H1 (cell line): ENCODE results near the gene OR13G1. TPM values are rescaled to one million over a fixed set of nuclear protein-coding genes. Genes with fewer than 3 reads are reported as not detected.

Experiments
- CTCF ChIA-PET: fragments of 300-600 bp; sonication (Branson Sonifier 250); formaldehyde crosslinking; loops from one replicate; lab custom pipeline; 2021; ENCODE audit not compliant: partially characterized antibody; lab: Charles Lee
- POLR2A ChIA-PET: fragments of 300-600 bp; sonication (Branson Sonifier 250); formaldehyde crosslinking; loops from one replicate; lab custom pipeline; 2021; ENCODE audit warnings: inconsistent platforms; ENCODE audit not compliant: partially characterized antibody; lab: Charles Lee
- DNase-seq, 2 experiments: peaks; one replicate each; pipeline versions ENCODE4 v3.0.0 to v3.0.0-alpha.2; 2010 to 2022; ENCODE audit warnings: low spot score in 2 of 2, low read depth in 1 of 2, mixed read lengths in 1 of 2
- FAIRE-seq: peaks from 2 replicates; lab custom pipeline; 2011; peaks lifted over from hg19 to GRCh38; lab: Jason Lieb, UNC
- H2AFZ ChIP-seq: 2 replicates; pipeline ENCODE4 v1.8.1; 2012; ENCODE audit warnings: low read length, inconsistent platforms
- H2AK5ac ChIP-seq: 2 replicates; pipeline ENCODE4 v1.6.1; 2013; ENCODE audit warnings: low read depth, low read length
- H2BK120ac ChIP-seq: replicated peaks from 2 replicates; pipeline ENCODE3; 2013; ENCODE audit warnings: low read depth, low read length, inconsistent platforms
- H2BK12ac ChIP-seq: 2 replicates; pipeline ENCODE4 v1.6.1; 2013; ENCODE audit warnings: low read depth, low read length
- H2BK15ac ChIP-seq: 2 replicates; pipeline ENCODE4 v1.6.1; 2013; ENCODE audit warnings: low read length
- H2BK20ac ChIP-seq: 2 replicates; pipeline ENCODE4 v1.6.1; 2013; ENCODE audit warnings: low read length
- H2BK5ac ChIP-seq: 2 replicates; pipeline ENCODE4 v1.6.1; 2013; ENCODE audit warnings: low read depth, low read length
- H3K14ac ChIP-seq: 2 replicates; pipeline ENCODE4 v1.6.1; 2013; ENCODE audit warnings: inconsistent platforms; ENCODE audit not compliant: insufficient read length
- H3K18ac ChIP-seq: 2 replicates; pipeline ENCODE4 v1.6.1; 2013; ENCODE audit warnings: low read length; ENCODE audit errors: extremely low read depth
- H3K23ac ChIP-seq: 2 replicates; pipeline ENCODE4 v1.6.1; 2013; ENCODE audit warnings: inconsistent platforms; ENCODE audit not compliant: insufficient read length
- H3K23me2 ChIP-seq: 2 replicates; pipeline ENCODE4 v1.6.1; 2013; ENCODE audit warnings: low read depth, low read length
- H3K27ac ChIP-seq: 2 replicates; pipeline ENCODE4 v1.6.1; 2011; ENCODE audit warnings: low read depth, low read length, inconsistent platforms
- H3K27me3 ChIP-seq, 4 experiments: replicated peaks in 1 of 4; 1 replicate in 1 of 4; 2 replicates in 3 of 4; pipeline versions ENCODE4 v1.6.1 to v1.8.1; 2011 to 2013; ENCODE audit warnings: low read length in 3 of 4, mild to moderate bottlenecking in 3 of 4, inconsistent platforms in 2 of 4, mixed read lengths in 2 of 4, moderate library complexity in 1 of 4; ENCODE audit not compliant: control insufficient read depth in 3 of 4, insufficient read depth in 3 of 4; ENCODE audit errors: extremely low read depth in 1 of 4
- H3K36me3 ChIP-seq, 4 experiments: 2 replicates each; pipeline versions ENCODE4 v1.6.1 to v1.8.1; 2011 to 2013; ENCODE audit warnings: mild to moderate bottlenecking in 4 of 4, low read length in 3 of 4, moderate library complexity in 2 of 4, control low read depth in 1 of 4, inconsistent platforms in 1 of 4; ENCODE audit not compliant: insufficient read depth in 4 of 4, control insufficient read depth in 2 of 4
- H3K4ac ChIP-seq: replicated peaks from 2 replicates; pipeline ENCODE3; 2013; ENCODE audit warnings: low read length, low read depth, mixed read lengths, inconsistent platforms; ENCODE audit not compliant: insufficient read length
- H3K4me1 ChIP-seq, 4 experiments: replicated peaks in 1 of 4; 1 replicate in 1 of 4; 2 replicates in 3 of 4; pipeline versions ENCODE4 v1.6.1 to v1.8.1; 2011 to 2013; ENCODE audit warnings: low read length in 3 of 4, inconsistent platforms in 2 of 4, mixed read lengths in 1 of 4; ENCODE audit not compliant: insufficient read depth in 4 of 4, control insufficient read depth in 3 of 4
- H3K4me2 ChIP-seq, 2 experiments: 2 replicates each; pipeline versions ENCODE4 v1.6.1 to v1.8.1; 2011 to 2013; ENCODE audit warnings: low read depth in 2 of 2, low read length in 2 of 2, control low read depth in 1 of 2, inconsistent platforms in 1 of 2, mild to moderate bottlenecking in 1 of 2; ENCODE audit not compliant: insufficient read depth in 1 of 2
- H3K4me3 ChIP-seq, 4 experiments: fragments of 200-600, 300-600 bp in 1 of 4; sonication (generic), shearing (Covaris generic), sonication (Bioruptor Twin) in 1 of 4; 2 replicates each; pipeline versions ENCODE4 v1.5.1 to v1.8.1; 2011 to 2016; ENCODE audit warnings: low read length in 4 of 4, low read depth in 3 of 4, control low read depth in 2 of 4, inconsistent platforms in 2 of 4, mild to moderate bottlenecking in 2 of 4, mixed read lengths in 1 of 4, moderate library complexity in 1 of 4; ENCODE audit not compliant: insufficient read depth in 2 of 4; ENCODE audit errors: extremely low read depth in 1 of 4
- H3K56ac ChIP-seq: replicated peaks from 2 replicates; pipeline ENCODE3; 2013; ENCODE audit warnings: low read depth, mild to moderate bottlenecking, mixed read lengths, low read length, inconsistent platforms; ENCODE audit not compliant: insufficient read length
- H3K79me1 ChIP-seq: 2 replicates; pipeline ENCODE4 v1.6.1; 2013; ENCODE audit warnings: low read depth, low read length, control low read depth
- H3K79me2 ChIP-seq, 2 experiments: 2 replicates each; pipeline versions ENCODE4 v1.6.1 to v1.8.1; 2012 to 2013; ENCODE audit warnings: low read length in 2 of 2, mild to moderate bottlenecking in 2 of 2, inconsistent platforms in 1 of 2; ENCODE audit not compliant: insufficient read depth in 2 of 2, control insufficient read depth in 1 of 2
- H3K9ac ChIP-seq, 4 experiments: replicated peaks in 1 of 4; 1 replicate in 1 of 4; 2 replicates in 3 of 4; pipeline versions ENCODE4 v1.6.1 to v1.8.1; 2011 to 2013; ENCODE audit warnings: low read depth in 3 of 4, low read length in 3 of 4, control low read depth in 2 of 4, mild to moderate bottlenecking in 2 of 4, moderate library complexity in 2 of 4, inconsistent platforms in 1 of 4; ENCODE audit errors: extremely low read depth in 1 of 4
- H3K9me3 ChIP-seq, 2 experiments: 2 replicates each; pipeline versions ENCODE4 v1.6.1 to v1.8.1; 2012 to 2013; ENCODE audit warnings: mild to moderate bottlenecking in 2 of 2, moderate library complexity in 2 of 2, control low read depth in 1 of 2, inconsistent platforms in 1 of 2, low read depth in 1 of 2, low read length in 1 of 2, mixed read lengths in 1 of 2; ENCODE audit not compliant: insufficient read depth in 2 of 2
- H4K20me1 ChIP-seq, 2 experiments: replicated peaks in 1 of 2; 2 replicates each; pipeline versions ENCODE3 to v1.8.1; 2011 to 2013; ENCODE audit warnings: inconsistent platforms in 2 of 2, low read length in 2 of 2, mild to moderate bottlenecking in 1 of 2; ENCODE audit not compliant: insufficient read depth in 2 of 2, control insufficient read depth in 1 of 2
- H4K5ac ChIP-seq: 2 replicates; pipeline ENCODE4 v1.6.1; 2013; ENCODE audit warnings: low read length, low read depth, mixed read lengths, inconsistent platforms; ENCODE audit not compliant: insufficient read length
- H4K8ac ChIP-seq: 2 replicates; pipeline ENCODE4 v1.8.0; 2013; ENCODE audit warnings: mild to moderate bottlenecking, moderate library complexity, low read length, inconsistent platforms; ENCODE audit not compliant: insufficient read depth; ENCODE audit errors: extremely low read depth
- H4K91ac ChIP-seq: replicated peaks from 2 replicates; pipeline ENCODE3; 2013; ENCODE audit warnings: low read length, mixed read lengths, inconsistent platforms; ENCODE audit not compliant: insufficient read length
- CEBPB ChIP-seq: IDR thresholded peaks from 2 replicates; pipeline ENCODE4 v1.6.1; 2012; ENCODE audit warnings: low read depth, low read length
- HDAC6 ChIP-seq: IDR thresholded peaks from one replicate; pipeline ENCODE4 v1.7.1; 2012; ENCODE audit warnings: low read depth, mild to moderate bottlenecking, inconsistent platforms, low read length, moderate library complexity
- MAFK ChIP-seq: IDR thresholded peaks from 2 replicates; pipeline ENCODE4 v1.6.1; 2012; ENCODE audit warnings: low read depth, mild to moderate bottlenecking, improper control_type of control experiment, low read length
- MAX ChIP-seq: IDR thresholded peaks from 2 replicates; pipeline ENCODE4 v1.6.1; 2012; ENCODE audit warnings: inconsistent platforms
- NANOG ChIP-seq: IDR thresholded peaks from 2 replicates; pipeline ENCODE4 v1.6.1; 2011; ENCODE audit warnings: low read length, low read depth, mild to moderate bottlenecking, inconsistent platforms; ENCODE audit not compliant: insufficient read depth, poor library complexity, severe bottlenecking
- RBBP5 ChIP-seq: IDR thresholded peaks from 2 replicates; pipeline ENCODE4 v1.7.1; 2012; ENCODE audit warnings: low read depth, mild to moderate bottlenecking, inconsistent platforms, low read length, moderate library complexity, borderline replicate concordance
- SAP30 ChIP-seq: fragments of 300-600 bp; sonication (generic); IDR thresholded peaks from 2 replicates; pipeline ENCODE4 v1.7.1; 2012; ENCODE audit warnings: low read length, moderate library complexity, mild to moderate bottlenecking, inconsistent platforms; ENCODE audit not compliant: insufficient read depth, insufficient replicate concordance
- SIN3A ChIP-seq, 2 experiments: IDR thresholded peaks in 1 of 2; conservative IDR thresholded peaks in 1 of 2; 2 replicates each; pipeline ENCODE4 v1.6.1; 2011 to 2012; ENCODE audit warnings: low read length in 2 of 2, improper control_type of control experiment in 1 of 2, low read depth in 1 of 2, mild to moderate bottlenecking in 1 of 2
- SP2 ChIP-seq: IDR thresholded peaks from 2 replicates; pipeline ENCODE4 v1.6.1; 2012; ENCODE audit warnings: mild to moderate bottlenecking, low read length, inconsistent platforms
- SRF ChIP-seq: IDR thresholded peaks from 2 replicates; pipeline ENCODE4 v1.6.1; 2011; ENCODE audit warnings: mild to moderate bottlenecking, low read depth, low read length, moderate library complexity
- WGBS, 2 experiments: shearing (Covaris generic) in 1 of 2; methylation state at CpG; one replicate each; pipeline versions ENCODE4 v1.1.6 to v1.1.7; 2013 to 2015; ENCODE audit warnings: low lambda C conversion rate in 2 of 2, mixed read lengths in 2 of 2, inconsistent platforms in 1 of 2, low coverage in 1 of 2, missing lambda C conversion rate in 1 of 2; ENCODE audit not compliant: insufficient replicate concordance in 2 of 2, insufficient coverage in 1 of 2, insufficient read length in 1 of 2; ENCODE audit errors: extremely low coverage in 1 of 2, missing lambda C conversion rate in 1 of 2; 5-methylcytosine and 5-hydroxymethylcytosine counted together
- polyA plus RNA-seq, 7 experiments: library from polyadenylated mRNA; depleted of rRNA in 3 of 7; stranded (reverse) in 5 of 7; unstranded in 2 of 7; fragments of >200 nt in 5 of 7; fragments of 200-250 nt in 2 of 7; gene quantifications; 1 replicate in 5 of 7; 2 replicates in 1 of 7; 4 replicates in 1 of 7; pipeline versions ENCODE4 v1.2.1 to v1.2.3, GENCODE V29; 2011 to 2013; ENCODE audit warnings: missing spikeins in 2 of 7, mixed read lengths in 2 of 7
- total RNA-seq: library from RNA; stranded (reverse); fragmentation: NEBNext Ultra II Directional; extraction: Animal tissue kit (Norgen Biotek cat#: 25700); gene quantifications from 2 replicates; pipeline ENCODE4 v1.2.1, GENCODE V29; 2021

OR13G1 gene
- total and polyA plus RNA-seq, 2 of the 8 experiments (the other 6 are each of a cell fraction or from before 2014, with no cell fraction given): not detected

GRCh38 chr1:247713753-247714152 lies 34.2 kb upstream of the OR13G1 start:
- Histone ChIP-seq H2AK5ac (no peak overlapping the region), H3K36me3 (peaks cover 0 to 3% (median 0%) of the 10 kb centered on the region in 4 experiments; a peak in 1 of 8 replicates), H3K18ac (no peak overlapping the region), H3K23ac (no peak overlapping the region), H2BK15ac (no peak overlapping the region), H3K9ac (no peak overlapping the region), H4K20me1 (no peaks in the 10 kb centered on the region), H3K4me3 (no peak overlapping the region), H3K79me2 (no peaks in the 10 kb centered on the region), H3K14ac (no peak overlapping the region), H3K9me3 (peaks cover 62 to 66% of the 10 kb centered on the region in 2 experiments), H2AFZ (no peak overlapping the region), H3K56ac (no peak overlapping the region), H3K79me1 (no peaks in the 10 kb centered on the region), H2BK20ac (no peak overlapping the region), H2BK120ac (no peak overlapping the region), H2BK5ac (no peak overlapping the region), H2BK12ac (no peak overlapping the region), H3K27me3 (peaks cover 0 to 1% (median 0%) of the 10 kb centered on the region in 4 experiments; a peak in 1 of 7 replicates), H3K4me2 (no peak overlapping the region), H4K5ac (no peak overlapping the region), H3K27ac (no peak overlapping the region), H3K23me2 (no peaks in the 10 kb centered on the region), H3K4ac (no peak overlapping the region), H4K91ac (no peak overlapping the region), H3K4me1 (no peaks in the 10 kb centered on the region), H4K8ac (no peak overlapping the region)
- ChIA-PET POLR2A (no interaction called here), CTCF (no interaction called here)
- 93% methylated on average over 7 of the region's 7 CpGs; no CpG with 5 or more reads in 1 of the 2 experiments for WGBS, 2 experiments
- FAIRE-seq (no peak), DNase-seq (no peak)
- TF ChIP-seq NANOG: no peak
- no peak for TF ChIP-seq SRF
- no peak for TF ChIP-seq MAX
- no peak for TF ChIP-seq SAP30
- TF ChIP-seq MAFK: no peak
- TF ChIP-seq CEBPB: no peak
- no peak for TF ChIP-seq HDAC6
- no peak for TF ChIP-seq SIN3A (conservative IDR thresholded peaks at IDR 0.05 in 1 of 2, IDR thresholded peaks at IDR 0.05 in 1 of 2; ENCODE audit: low read depth in 1 of 2, low read length in 2 of 2)
- TF ChIP-seq SP2: no peak
- TF ChIP-seq RBBP5: no peak
